Vagina (tissue), 2 donors: Measurements from ENCODE around the gene STIM1. TPM values are rescaled to one million over a fixed set of nuclear protein-coding genes. Genes with fewer than 3 reads are reported as not detected.

ENCODE experiments used
- DNase-seq, 2 donors: peaks; one replicate each; pipeline ENCODE4 v3.0.0-alpha.2; 2017; ENCODE audit errors: extremely low spot score in 2 of 2
- H3K27ac ChIP-seq: fragments of 200-600 bp; sonication (generic); one replicate; pipeline ENCODE4 v1.5.1; 2019
- H3K27me3 ChIP-seq: fragments of 200-600 bp; sonication (generic); one replicate; pipeline ENCODE4 v1.5.1; 2019
- H3K36me3 ChIP-seq, 2 donors: fragments of 200-600 bp; sonication (generic); one replicate each; pipeline ENCODE4 v1.5.1; 2017 to 2019
- H3K4me1 ChIP-seq: fragments of 200-600 bp; sonication (generic); one replicate; pipeline ENCODE4 v1.5.1; 2019
- H3K4me3 ChIP-seq, 2 donors: fragments of 200-600 bp; sonication (generic); 1 replicate in 1 of 2; 2 replicates in 1 of 2; pipeline ENCODE4 v1.5.1; 2016 to 2019
- H3K9me3 ChIP-seq: fragments of 200-600 bp; sonication (generic); one replicate; pipeline ENCODE4 v1.5.1; 2019
- CTCF ChIP-seq, 3 experiments: fragments of 450-650 bp in 2 of 3; fragments of 200-600 bp in 1 of 3; sonication (generic) in 1 of 3; IDR thresholded peaks; one replicate each; pipeline ENCODE4 v1.5.1; 2017 to 2019; ENCODE audit warnings: antibody characterized with exemption in 3 of 3, mild to moderate bottlenecking in 2 of 3, moderate library complexity in 2 of 3
- POLR2A ChIP-seq, 2 donors: fragments of 450-650 bp; IDR thresholded peaks; one replicate each; pipeline ENCODE4 v1.6.1; 2017; ENCODE audit warnings: antibody characterized with exemption in 2 of 2, mild to moderate bottlenecking in 2 of 2, moderate library complexity in 2 of 2
- POLR2AphosphoS5 ChIP-seq, 2 donors: sonication (generic); formaldehyde crosslinking; IDR thresholded peaks; one replicate each; pipeline ENCODE4 v1.9.0; 2017; ENCODE audit warnings: antibody characterized with exemption in 2 of 2, mild to moderate bottlenecking in 2 of 2, low read depth in 1 of 2; ENCODE audit not compliant: insufficient read depth in 1 of 2
- intact Hi-C: fragments of 100-400 bp; cut with DNase I; formaldehyde crosslinking; loops from one replicate; pipeline ENCODE4 v1.15.1; 2023
- total RNA-seq: library from RNA; depleted of rRNA; stranded (reverse); fragments of >200 nt; gene quantifications from one replicate; pipeline ENCODE4 v1.2.3, GENCODE V29; 2016

STIM1 gene
- total RNA-seq, 1 donor from 2014 or later, result 68.8 TPM

GRCh38 chr11:3830088-3830487, 25.4 kb upstream of the STIM1 start:
- no peak for TF ChIP-seq POLR2A (IDR thresholded peaks at IDR 0.05)
- no peak for TF ChIP-seq POLR2AphosphoS5 (IDR thresholded peaks at IDR 0.05; ENCODE audit: insufficient read depth in 1 of 2, low read depth in 1 of 2)
- TF ChIP-seq CTCF (IDR thresholded peaks at IDR 0.05), result no peak
- intact Hi-C loops, result no loop called here
- Histone ChIP-seq H3K4me3 (no peak overlapping the region), H3K36me3 (peaks cover 0 to 17% of the 10 kb centered on the region in 2 donors), H3K9me3 (no peaks in the 10 kb centered on the region), H3K27me3 (no peaks in the 10 kb centered on the region), H3K27ac (no peak overlapping the region), H3K4me1 (peaks cover 26% of the 10 kb centered on the region)
- DNase-seq, result no peak

DNA sequence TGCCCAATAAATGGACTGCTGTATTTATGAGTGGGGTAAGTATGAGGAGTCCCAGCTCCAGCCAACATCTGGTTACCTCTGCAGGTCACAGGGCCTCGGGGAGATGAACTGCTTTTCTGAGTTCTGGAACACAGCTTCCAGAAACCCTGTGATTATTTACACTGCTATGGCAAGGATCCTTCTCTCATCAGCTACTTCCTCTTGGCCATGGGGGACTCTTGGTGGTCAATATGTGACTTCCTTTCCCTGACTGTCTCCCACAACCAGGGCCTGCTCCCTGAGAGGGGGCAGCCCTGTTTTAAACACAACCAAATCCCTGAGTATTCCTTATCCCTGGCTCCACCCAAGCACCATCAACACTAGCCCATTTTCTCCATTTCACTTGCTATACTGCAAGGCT, 24.7 kb upstream of the STIM1 start:
- intact Hi-C loops, result no loop called here

DNA sequence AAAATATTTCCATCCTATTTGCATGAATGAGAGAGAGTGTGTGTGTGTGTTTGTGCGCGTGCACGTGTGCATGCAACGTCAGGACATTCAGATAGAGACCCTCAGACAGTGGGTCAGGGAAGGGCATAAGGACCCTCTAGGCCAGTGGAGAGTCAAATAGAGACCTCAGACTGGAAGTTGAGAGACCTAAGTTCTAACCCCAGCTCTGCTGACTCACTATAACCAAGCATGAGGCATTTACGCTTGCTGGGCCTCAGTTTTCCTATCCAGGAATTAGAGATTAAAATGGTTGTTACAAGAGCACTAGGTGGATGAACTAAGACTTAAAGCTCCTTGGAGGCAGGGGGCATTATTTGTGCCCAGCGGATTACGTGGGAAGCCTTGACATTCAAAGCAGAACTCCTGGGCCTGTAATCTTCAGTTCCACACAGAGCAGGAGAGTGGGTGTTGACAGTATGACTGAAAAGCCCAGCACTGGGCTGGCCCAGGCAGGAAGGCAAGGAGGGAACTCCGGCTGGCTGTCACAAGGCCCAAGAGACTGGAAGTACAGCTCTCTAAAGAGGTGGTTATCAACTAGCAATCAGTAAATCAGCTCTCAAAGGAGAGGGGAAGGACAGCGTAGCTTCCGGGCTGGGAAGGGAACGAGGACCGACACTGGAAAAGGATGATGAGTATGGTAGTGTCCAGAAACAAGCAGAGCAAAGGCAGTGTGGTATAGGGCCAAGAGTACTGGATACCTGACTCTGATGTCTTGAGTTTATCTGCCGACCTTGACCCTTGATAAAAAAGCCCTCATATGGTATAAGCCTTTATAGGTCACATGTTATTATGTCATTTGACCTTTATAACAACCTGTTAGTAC, 23.9 kb upstream of the STIM1 start:
- no peak overlapping the region for H3K4me3 ChIP-seq
- intact Hi-C loops, result no loop called here
- H3K9me3 ChIP-seq, result no peaks in the 10 kb centered on the region
- peaks cover 41% of the 10 kb centered on the region for H3K4me1 ChIP-seq
- peaks cover 0 to 10% of the 10 kb centered on the region in 2 donors for H3K36me3 ChIP-seq
- H3K27ac ChIP-seq, result no peak overlapping the region
- TF ChIP-seq POLR2AphosphoS5 (IDR thresholded peaks at IDR 0.05; ENCODE audit: insufficient read depth in 1 of 2, low read depth in 1 of 2) (no peak), POLR2A (IDR thresholded peaks at IDR 0.05) (no peak), CTCF (IDR thresholded peaks at IDR 0.05) (no peak)
- no peak for DNase-seq
- H3K27me3 ChIP-seq, result no peaks in the 10 kb centered on the region

More for the DNA sequence above, 24.7 kb upstream of the STIM1 start:
- Histone ChIP-seq H3K9me3 (no peaks in the 10 kb centered on the region), H3K27me3 (no peaks in the 10 kb centered on the region), H3K4me1 (peaks cover 32% of the 10 kb centered on the region), H3K36me3 (peaks cover 0 to 11% of the 10 kb centered on the region in 2 donors), H3K27ac (no peak overlapping the region), H3K4me3 (no peak overlapping the region)
- no peak for TF ChIP-seq POLR2AphosphoS5 (IDR thresholded peaks at IDR 0.05; ENCODE audit: insufficient read depth in 1 of 2, low read depth in 1 of 2)
- TF ChIP-seq CTCF (IDR thresholded peaks at IDR 0.05), result no peak
- TF ChIP-seq POLR2A (IDR thresholded peaks at IDR 0.05), result no peak
- no peak for DNase-seq

- no peak for TF ChIP-seq POLR2A (IDR thresholded peaks at IDR 0.05)
- no peak for TF ChIP-seq CTCF (IDR thresholded peaks at IDR 0.05)
- TF ChIP-seq POLR2AphosphoS5 (IDR thresholded peaks at IDR 0.05; ENCODE audit: insufficient read depth in 1 of 2, low read depth in 1 of 2), result no peak
- no peak overlapping the region for H3K27ac ChIP-seq
- H3K27me3 ChIP-seq, result no peaks in the 10 kb centered on the region
- H3K4me3 ChIP-seq, result no peak overlapping the region
- no peaks in the 10 kb centered on the region for H3K9me3 ChIP-seq
- no peak for DNase-seq
- intact Hi-C loops, result no loop called here
- peaks cover 52% of the 10 kb centered on the region for H3K4me1 ChIP-seq
- peaks cover 0 to 1% of the 10 kb centered on the region in 2 donors for H3K36me3 ChIP-seq
These were observed 22.6 kb upstream of the STIM1 start for GRCh38 chr11:3832816-3833215.

DNA sequence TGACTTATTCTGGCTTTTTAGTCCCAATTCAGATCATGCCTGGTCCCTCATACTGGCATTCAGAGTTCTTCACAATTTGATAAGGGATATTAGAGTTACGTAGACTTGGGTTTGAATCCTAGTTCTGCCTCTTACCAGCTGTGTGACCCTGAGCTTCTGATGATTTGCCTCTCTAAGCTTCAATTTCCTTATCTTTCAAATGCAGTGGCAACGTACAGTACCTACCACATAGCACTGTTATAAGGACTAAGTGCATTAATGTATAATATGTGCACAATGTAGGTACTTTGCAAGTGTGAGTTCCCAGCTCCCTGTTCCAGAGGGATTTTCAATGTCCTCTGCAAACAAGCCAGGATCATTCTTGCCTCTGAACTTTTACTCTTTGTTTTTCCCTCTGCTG, 22.0 kb upstream of the STIM1 start:
- peaks cover 58% of the 10 kb centered on the region for H3K4me1 ChIP-seq
- H3K36me3 ChIP-seq, result no peaks in the 10 kb centered on the region
- H3K27ac ChIP-seq, result no peak overlapping the region
- no peaks in the 10 kb centered on the region for H3K27me3 ChIP-seq
- TF ChIP-seq POLR2A (IDR thresholded peaks at IDR 0.05), result no peak
- TF ChIP-seq POLR2AphosphoS5 (IDR thresholded peaks at IDR 0.05; ENCODE audit: insufficient read depth in 1 of 2, low read depth in 1 of 2), result no peak
- no peak for TF ChIP-seq CTCF (IDR thresholded peaks at IDR 0.05)
- H3K4me3 ChIP-seq, result no peak overlapping the region
- H3K9me3 ChIP-seq, result no peaks in the 10 kb centered on the region
- DNase-seq, result no peak
- intact Hi-C loops, result no loop called here
